Measurements from ENCODE around the gene FOXP1.

FOXP1 gene

GRCh38 chr3:71210257-71211007, 373.1 kb downstream of the FOXP1 start:
- no peak for DNase-seq (ENCODE audit: low spot score)

DNA sequence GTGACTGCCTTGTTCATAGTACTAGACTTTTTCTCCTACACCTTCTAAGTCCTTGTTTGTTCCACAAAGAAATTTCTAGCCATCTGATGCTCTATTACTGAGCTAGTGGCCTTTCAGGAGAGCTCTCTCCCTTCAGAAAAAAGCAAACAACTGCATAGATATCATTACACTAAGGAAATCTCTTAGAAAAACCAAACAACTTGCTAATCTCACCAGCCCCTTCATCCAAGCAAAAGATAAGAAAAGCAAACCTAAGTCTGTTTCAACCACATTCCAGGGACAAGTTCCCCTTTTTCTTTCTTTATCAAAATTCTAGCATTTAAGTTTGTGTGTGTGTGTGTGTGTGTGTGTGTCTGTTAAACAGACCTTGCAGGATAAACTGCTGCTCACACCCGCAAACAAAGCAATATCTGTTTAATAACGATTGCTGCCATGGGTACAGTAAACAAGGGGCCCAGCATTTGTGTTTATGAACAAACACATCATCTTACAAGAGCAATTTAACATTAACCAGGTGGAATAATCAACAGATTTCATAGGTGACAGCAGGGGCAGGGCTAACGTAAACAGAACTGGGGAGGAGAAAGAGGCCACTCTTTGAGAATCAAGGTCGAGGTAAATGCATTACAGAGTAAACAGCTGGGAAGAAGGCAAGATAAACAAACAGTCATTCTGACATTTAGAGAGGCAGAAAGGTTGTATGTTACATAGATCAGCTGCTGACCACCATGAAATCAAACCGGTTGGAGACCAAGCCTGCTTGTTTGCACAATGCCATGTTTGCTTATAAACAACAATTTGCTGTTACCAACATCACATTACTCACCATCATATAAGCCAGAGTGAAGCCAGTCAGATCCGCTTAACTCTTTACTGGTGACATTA, 375.1 kb downstream of the FOXP1 start:
- DNase-seq (ENCODE audit: low spot score), result no peak

- DNase-seq (ENCODE audit: low spot score), result no peak
These were observed 375.9 kb downstream of the FOXP1 start for GRCh38 chr3:71207632-71208031.

DNA sequence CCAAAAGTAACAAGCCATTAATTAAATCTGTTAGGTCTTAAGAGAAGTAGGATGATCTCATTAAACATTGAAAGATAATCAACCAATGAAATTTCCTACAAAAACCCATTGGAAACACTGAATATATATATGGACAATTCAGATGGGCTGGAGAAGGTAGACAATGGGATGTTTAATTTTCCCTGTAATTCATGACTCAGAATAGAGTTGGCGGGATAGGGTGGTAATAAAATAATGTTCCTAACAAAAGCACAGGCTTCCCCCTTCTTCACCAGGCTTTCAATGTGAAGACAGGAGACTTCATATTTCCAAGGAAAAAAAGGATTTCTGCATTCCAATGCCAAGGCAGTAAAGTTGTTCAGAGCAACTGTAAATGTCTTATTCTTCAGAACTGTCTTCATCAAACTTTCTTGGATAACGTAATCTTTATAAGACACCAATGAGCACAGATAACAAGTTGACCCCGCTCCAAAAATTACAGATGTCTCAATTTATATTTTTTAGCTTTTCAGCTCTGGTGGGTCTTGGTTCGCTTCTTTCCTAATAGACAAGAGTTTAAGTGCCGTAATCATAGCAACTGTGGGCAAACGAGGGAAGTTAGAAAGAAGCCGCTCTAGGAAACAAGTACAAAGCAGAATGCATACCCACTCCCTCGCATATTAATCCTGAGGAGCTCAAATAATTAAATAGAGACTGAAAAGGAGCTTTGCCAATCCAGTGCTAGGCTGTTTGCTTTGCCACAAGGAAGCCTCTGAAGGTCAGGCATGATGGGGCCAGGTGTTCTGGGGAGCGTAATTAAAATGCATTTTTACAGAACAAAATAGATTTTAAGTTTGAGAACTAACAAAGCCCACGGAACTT, 377.0 kb downstream of the FOXP1 start:
- DNase-seq (ENCODE audit: low spot score), result no peak

DNA sequence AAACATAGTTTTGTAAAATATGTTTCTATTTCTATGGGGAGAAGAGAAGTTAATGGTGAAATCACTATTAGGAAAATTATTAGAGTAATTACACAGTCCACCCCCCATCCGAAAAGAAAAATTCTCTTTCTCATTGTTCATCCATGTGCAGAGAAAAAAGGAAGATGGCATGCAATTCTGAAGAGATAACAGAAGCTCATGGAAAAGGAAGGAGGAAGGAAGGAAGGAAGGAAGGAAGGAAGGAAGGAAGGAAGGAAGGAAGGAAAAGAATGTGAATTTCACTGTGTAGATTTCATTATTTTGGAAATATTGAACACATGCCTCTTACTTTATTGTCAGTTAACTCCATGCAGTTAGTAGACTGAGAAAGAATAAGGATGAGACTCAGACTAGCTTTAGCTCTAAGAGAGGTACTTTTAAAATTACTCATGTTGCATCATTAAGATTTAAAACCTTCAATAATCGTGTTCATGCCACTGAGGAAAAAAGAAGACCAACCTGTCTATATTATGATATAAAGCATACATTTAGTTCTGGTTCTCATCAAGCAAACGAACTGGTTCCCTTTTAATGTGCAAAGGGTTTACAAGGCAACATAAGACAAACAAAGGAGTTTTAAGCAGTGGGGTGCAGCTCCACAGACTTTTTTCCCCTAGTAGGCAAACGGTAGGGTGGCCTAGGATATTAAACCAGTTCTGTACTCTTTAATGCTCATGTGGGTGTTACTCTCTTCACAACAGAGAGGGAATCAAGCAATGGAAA, 379.6 kb downstream of the FOXP1 start:
- no peak for DNase-seq (ENCODE audit: low spot score)

DNA sequence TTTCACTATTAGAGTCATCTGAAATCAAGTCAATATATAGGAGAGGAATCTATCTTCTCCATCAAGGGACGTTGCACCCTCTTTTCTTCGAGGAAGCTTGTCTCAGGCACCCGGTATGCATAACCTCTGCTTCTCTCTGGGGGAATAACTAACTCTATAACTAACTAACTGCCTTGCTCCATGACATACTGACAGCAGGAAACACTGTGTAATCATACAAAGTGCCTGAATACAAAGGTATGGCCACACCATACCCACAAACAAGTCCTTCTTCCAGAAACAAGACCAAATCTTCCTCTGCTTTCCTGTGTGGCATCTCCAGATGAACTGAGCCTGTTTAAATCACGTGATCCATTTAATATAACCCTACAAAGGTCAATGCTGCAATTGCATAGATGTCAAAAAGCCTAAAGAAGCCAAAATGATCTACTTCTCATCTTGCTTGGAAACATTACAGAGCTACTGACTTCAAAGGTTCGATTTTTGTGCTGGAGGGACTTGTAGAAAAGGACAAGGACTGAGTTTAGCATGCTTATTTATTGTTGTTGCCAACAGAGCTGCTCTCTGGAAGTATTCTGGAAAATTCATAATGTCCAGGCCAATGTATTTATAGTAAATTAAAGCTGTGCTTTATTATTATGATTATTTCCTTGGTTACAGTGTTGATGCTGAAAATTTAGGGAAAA, 380.5 kb downstream of the FOXP1 start:
- DNase-seq (ENCODE audit: low spot score), result no peak

GRCh38 chr3:71201939-71202338, 381.6 kb downstream of the FOXP1 start:
- peak; percentile 76 for DNase-seq (ENCODE audit: low spot score)

DNA sequence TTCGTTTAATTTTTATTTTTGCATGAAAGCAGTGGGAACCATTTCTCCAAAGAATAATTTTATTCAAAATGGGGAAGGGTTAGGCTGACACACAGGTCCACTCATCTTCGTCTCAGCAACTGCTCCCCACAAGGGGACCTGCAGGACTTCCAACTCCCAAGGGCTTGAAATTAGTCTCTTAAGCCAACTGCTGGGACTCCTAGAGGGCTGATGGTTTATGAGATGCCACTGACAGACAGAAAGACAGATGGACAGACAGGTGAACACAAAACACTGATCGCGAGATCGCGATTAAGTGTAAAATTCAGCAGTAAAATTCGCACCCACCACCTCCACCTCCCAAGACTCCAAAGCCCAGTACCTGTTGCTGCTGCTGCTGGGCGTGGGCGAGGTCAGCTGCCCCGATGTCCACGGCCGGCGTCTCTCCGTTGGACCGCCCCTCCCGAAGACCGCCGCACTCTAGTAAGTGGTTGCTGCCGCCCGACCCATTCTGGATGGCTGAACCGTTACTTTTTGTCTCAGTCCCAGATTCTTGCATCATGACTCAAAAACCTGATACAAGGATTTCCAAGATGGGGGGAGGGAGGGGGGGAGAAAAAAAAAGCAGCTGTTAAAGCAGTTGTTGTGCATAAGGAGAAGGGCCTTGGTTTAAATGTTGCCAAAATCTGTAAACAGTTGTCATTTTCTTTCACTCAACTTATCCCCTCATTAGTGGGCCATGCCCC, 385.5 kb downstream of the FOXP1 start:
- DNase-seq (ENCODE audit: low spot score), result no peak

- no peak for DNase-seq (ENCODE audit: low spot score)
These were observed 388.0 kb downstream of the FOXP1 start for GRCh38 chr3:71195492-71195891.

GRCh38 chr3:71194785-71195184, 388.7 kb downstream of the FOXP1 start:
- no peak for DNase-seq (ENCODE audit: low spot score)

GRCh38 chr3:71191031-71191482, 392.5 kb downstream of the FOXP1 start:
- DNase-seq (ENCODE audit: low spot score), result no peak

- no peak for DNase-seq (ENCODE audit: low spot score)
These were observed 394.0 kb downstream of the FOXP1 start for GRCh38 chr3:71189480-71189879.

DNA sequence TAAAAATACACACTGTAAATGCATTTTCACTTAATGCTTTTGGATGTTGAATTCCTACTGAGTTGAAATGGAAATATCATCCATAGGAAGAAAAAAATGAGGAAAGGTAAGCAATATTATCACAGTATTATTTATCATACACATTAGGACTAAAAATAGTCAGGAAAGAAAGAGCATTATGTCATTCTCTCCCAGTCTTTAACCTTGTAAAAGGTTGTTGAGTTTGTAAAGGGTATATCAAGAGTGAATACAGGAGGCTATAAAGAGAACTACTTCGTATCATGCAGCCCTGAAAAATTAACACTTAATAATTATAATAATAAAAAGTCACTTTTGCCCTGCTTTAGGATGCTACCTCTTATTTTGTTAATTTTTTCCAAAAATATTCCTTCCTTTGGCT, 395.8 kb downstream of the FOXP1 start:
- no peak for DNase-seq (ENCODE audit: low spot score)

GRCh38 chr3:71186801-71187200, 396.7 kb downstream of the FOXP1 start:
- no peak for DNase-seq (ENCODE audit: low spot score)

GRCh38 chr3:71185733-71186455, 397.6 kb downstream of the FOXP1 start:
- DNase-seq (ENCODE audit: low spot score), result no peak

DNA sequence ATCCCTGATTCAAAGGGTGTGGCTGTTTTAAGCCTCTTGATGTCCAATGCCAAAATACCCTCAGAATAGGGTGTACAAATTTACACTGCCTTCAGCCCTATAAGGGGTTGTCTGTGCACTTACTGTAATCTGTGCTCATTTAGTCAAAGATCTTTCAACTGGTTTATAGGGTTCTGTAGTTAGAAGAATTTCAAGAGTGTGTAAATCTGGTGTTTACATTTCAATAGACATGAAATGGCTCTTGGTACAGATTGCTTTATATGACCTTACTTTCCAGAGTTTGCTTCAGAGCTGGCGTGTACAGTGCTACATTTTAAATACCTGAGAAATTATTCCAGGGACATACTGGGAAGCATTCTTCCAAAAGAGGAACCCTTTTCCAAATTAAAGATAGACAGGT, 399.3 kb downstream of the FOXP1 start:
- no peak for DNase-seq (ENCODE audit: low spot score)

- DNase-seq (ENCODE audit: low spot score), result no peak
These were observed 400.0 kb downstream of the FOXP1 start for GRCh38 chr3:71183549-71183948.

GRCh38 chr3:71180524-71180923, 403.0 kb downstream of the FOXP1 start:
- DNase-seq (ENCODE audit: low spot score), result no peak

DNA sequence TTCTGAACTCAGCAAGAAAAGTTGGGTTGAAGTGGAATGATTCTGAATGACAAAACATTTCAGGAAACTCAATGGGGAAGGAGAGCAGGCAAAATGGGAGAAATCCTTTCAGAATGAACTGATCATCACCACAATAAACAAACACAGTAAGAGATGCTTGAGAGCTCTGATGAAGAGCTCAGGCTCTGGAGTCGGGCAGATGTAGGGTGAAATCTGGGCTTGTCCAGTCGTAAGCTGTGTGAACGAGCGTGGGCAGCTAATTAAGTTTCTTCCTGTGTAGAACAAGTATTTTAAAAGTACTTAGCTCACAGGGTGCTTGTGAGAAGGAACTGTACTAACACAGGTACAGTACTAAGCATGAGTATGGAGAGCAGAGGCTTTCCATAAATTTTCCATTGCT, 406.2 kb downstream of the FOXP1 start:
- DNase-seq (ENCODE audit: low spot score), result no peak

DNA sequence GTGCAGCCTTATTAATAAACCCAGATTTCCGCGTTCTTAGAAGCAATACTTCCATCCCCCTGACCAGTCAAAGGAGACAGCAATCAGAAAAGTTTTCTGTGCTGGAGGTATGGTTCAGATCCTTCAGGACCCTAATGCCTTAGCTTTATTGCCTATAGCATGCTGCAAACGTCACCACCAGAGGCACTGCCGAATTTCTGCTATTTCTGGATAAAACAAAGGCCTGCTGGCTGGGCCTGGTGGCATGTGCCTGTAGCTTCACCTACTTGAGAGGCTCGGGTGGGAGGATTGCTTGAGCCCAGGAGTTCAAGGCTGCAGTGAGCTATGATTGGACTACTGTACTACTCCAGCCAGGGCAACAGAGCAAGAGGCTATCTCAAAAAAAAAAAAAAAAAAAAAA, 407.2 kb downstream of the FOXP1 start:
- DNase-seq (ENCODE audit: low spot score), result no peak

Measured in pons (tissue), 1 donor.